ENCODE measurements around the gene SHLD2.

DNA sequence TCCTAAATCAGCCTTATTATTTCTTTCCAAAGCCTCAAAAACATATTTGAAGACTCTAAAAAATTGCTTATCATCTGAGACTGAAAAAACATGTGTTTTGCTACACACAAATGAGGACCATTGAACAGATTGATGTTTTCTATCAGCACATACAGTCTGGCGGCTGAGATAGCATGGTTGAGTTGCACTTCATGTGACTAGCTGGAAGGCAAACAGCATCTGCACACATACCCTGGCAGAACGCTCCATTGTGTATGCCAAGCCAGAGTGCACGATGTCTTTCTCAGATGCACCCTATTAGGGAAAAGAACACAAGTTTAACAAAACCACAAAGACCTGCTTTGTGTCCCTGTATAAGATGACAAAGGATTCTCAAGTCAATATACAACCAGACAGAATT is 41.9 kb upstream of the SHLD2 start:
- peak in 1 of 3 donors; percentile 17 for TF ChIP-seq POLR2AphosphoS5 (IDR thresholded peaks at IDR 0.05)
- no peak for TF ChIP-seq POLR2A (IDR thresholded peaks at IDR 0.05)

All from suprapubic skin (tissue), 4 donors.